HG03469 (cell line): ENCODE results near the gene FAM227A.

ENCODE experiments used
- ATAC-seq: cut with Tn5 transposase; IDR thresholded peaks from one replicate; pipeline ENCODE4 v1.9.1; 2021; ENCODE audit warnings: mild to moderate bottlenecking, moderate library complexity, moderate number of reproducible peaks; ENCODE audit not compliant: unreplicated experiment

The FAM227A gene

GRCh38 chr22:38554281-38554680 lies 101.9 kb downstream of the FAM227A start:
- no peak for ATAC-seq

- no peak for ATAC-seq
Observed at GRCh38 chr22:38549101-38549894, 106.9 kb downstream of the FAM227A start.

- no peak for ATAC-seq
Observed at GRCh38 chr22:38540701-38541100, 115.5 kb downstream of the FAM227A start.

- no peak for ATAC-seq
Observed at GRCh38 chr22:38531251-38531938, 124.8 kb downstream of the FAM227A start.
